ENCODE measurements around the gene ROBO2.

GRCh38 chr3:77693147-77693546, 653.2 kb downstream of the ROBO2 start:
- TF ChIP-seq CTCF (conservative IDR thresholded peaks at IDR 0.05) (no peak), ZFX (IDR thresholded peaks at IDR 0.05) (no peak)
